ENCODE data around the gene TRAPPC10. TPM values are rescaled to one million over a fixed set of nuclear protein-coding genes. Genes with fewer than 3 reads are reported as not detected.

Gene TRAPPC10
- total RNA-seq, 2 donors from 2014 or later: 45.9 to 47.9 TPM

- no peak for TF ChIP-seq CTCF (IDR thresholded peaks at IDR 0.05)
- Histone ChIP-seq H3K4me1 (ENCODE audit: control insufficient read depth in 1 of 2, low read depth in 2 of 2) (no peaks in the 10 kb centered on the region), H3K9me3 (no peaks in the 10 kb centered on the region), H3K27me3 (replicated peaks; ENCODE audit: insufficient read depth) (no peaks in the 10 kb centered on the region), H3K36me3 (peaks cover 11% of the 10 kb centered on the region), H3K4me3 (no peak overlapping the region), H3K27ac (no peak overlapping the region)
- ATAC-seq (ENCODE audit: insufficient number of reproducible peaks, low FRiP score, low read depth): no peak
- DNase-seq (ENCODE audit: low spot score): no peak
Observed at GRCh38 chr21:44071359-44072104, 59.4 kb downstream of the TRAPPC10 start.

DNA sequence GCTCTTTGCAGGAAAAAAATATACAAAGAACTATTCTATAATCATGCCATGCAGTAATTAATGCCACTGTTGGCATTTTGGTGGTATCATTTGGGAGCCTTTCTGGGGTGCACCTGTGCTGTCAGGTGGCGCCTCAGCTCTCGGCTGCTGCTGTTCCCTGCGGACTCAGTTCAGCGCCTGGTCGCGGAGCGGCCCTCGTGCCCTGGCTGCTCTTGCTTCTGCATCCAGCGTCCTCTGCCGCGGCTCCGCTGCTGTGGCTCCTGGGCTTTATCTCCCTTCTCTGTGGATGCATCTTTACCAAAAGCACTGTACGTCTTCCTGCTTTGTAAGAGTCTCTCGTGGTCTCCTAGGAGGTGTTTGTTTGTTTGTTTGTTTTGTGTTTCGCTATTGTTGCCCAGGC, 60.0 kb downstream of the TRAPPC10 start:
- no peak for DNase-seq (ENCODE audit: low spot score)
- no peak for ATAC-seq (ENCODE audit: insufficient number of reproducible peaks, low FRiP score, low read depth)
- no peak for TF ChIP-seq CTCF (IDR thresholded peaks at IDR 0.05)

GRCh38 chr21:44074315-44074958, 62.3 kb downstream of the TRAPPC10 start:
- DNase-seq (ENCODE audit: low spot score) (no peak), ATAC-seq (ENCODE audit: insufficient number of reproducible peaks, low FRiP score, low read depth) (no peak)
- Histone ChIP-seq H3K27me3 (replicated peaks; ENCODE audit: insufficient read depth) (no peaks in the 10 kb centered on the region), H3K4me3 (no peak overlapping the region), H3K27ac (no peak overlapping the region), H3K36me3 (peaks cover 15% of the 10 kb centered on the region), H3K9me3 (no peaks in the 10 kb centered on the region), H3K4me1 (ENCODE audit: control insufficient read depth in 1 of 2, low read depth in 2 of 2) (no peaks in the 10 kb centered on the region)
- no peak for TF ChIP-seq CTCF (IDR thresholded peaks at IDR 0.05)

More for the DNA sequence above, 60.0 kb downstream of the TRAPPC10 start:
- no peak overlapping the region for H3K4me3 ChIP-seq
- no peaks in the 10 kb centered on the region for H3K4me1 ChIP-seq (ENCODE audit: control insufficient read depth in 1 of 2, low read depth in 2 of 2)
- H3K9me3 ChIP-seq: no peaks in the 10 kb centered on the region
- H3K27me3 ChIP-seq (replicated peaks; ENCODE audit: insufficient read depth): no peaks in the 10 kb centered on the region
- H3K27ac ChIP-seq: no peak overlapping the region
- peaks cover 8% of the 10 kb centered on the region for H3K36me3 ChIP-seq

DNA sequence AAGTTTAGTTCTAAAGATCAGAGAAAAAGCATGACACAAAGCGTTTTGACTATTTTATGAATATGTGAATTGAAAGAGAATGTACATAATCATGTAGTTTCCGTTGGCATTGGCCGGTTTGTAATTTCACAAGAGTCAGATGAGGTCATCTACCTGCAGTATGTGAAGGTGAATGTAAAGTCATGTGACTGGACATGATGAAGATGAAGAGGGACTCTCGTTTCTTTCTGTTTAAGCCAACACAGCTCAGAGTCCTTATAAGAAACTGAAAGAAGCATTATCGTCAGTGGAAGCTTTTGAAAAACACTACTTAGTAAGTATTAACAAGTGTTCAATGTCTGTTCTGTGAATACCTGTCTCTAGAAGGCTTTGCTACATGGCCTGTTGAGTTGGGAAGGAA, 64.2 kb downstream of the TRAPPC10 start:
- H3K9me3 ChIP-seq: no peaks in the 10 kb centered on the region
- no peaks in the 10 kb centered on the region for H3K4me1 ChIP-seq (ENCODE audit: control insufficient read depth in 1 of 2, low read depth in 2 of 2)
- H3K27ac ChIP-seq: no peak overlapping the region
- no peak for ATAC-seq (ENCODE audit: insufficient number of reproducible peaks, low FRiP score, low read depth)
- H3K4me3 ChIP-seq: no peak overlapping the region
- DNase-seq (ENCODE audit: low spot score): no peak
- no peak for TF ChIP-seq CTCF (IDR thresholded peaks at IDR 0.05)
- peaks cover 18% of the 10 kb centered on the region for H3K36me3 ChIP-seq
- no peaks in the 10 kb centered on the region for H3K27me3 ChIP-seq (replicated peaks; ENCODE audit: insufficient read depth)

- H3K4me3 ChIP-seq: no peak overlapping the region
- no peak overlapping the region for H3K27ac ChIP-seq
- no peak for DNase-seq (ENCODE audit: low spot score)
- no peak for TF ChIP-seq CTCF (IDR thresholded peaks at IDR 0.05)
- H3K9me3 ChIP-seq: no peaks in the 10 kb centered on the region
- ATAC-seq (ENCODE audit: insufficient number of reproducible peaks, low FRiP score, low read depth): no peak
- no peaks in the 10 kb centered on the region for H3K27me3 ChIP-seq (replicated peaks; ENCODE audit: insufficient read depth)
- H3K4me1 ChIP-seq (ENCODE audit: control insufficient read depth in 1 of 2, low read depth in 2 of 2): no peaks in the 10 kb centered on the region
- peaks cover 30% of the 10 kb centered on the region for H3K36me3 ChIP-seq
Observed at GRCh38 chr21:44078411-44078981, 66.4 kb downstream of the TRAPPC10 start.
